WTC11 (cell line): Measurements from ENCODE around the gene B9D2. TPM values are rescaled to one million over a fixed set of nuclear protein-coding genes. Genes with fewer than 3 reads are reported as not detected.
A peak's percentile ranks its signal among the peaks of the same experiment; 100 is the strongest.

Experiments
- ATAC-seq: fragments of 200-7000 bp; cut with Tn5 transposase; 2 replicates; pipeline ENCODE4 v1.10.0; 2021; ENCODE audit warnings: mild to moderate bottlenecking, moderate library complexity
- CTCF ChIA-PET: fragments of 300-600 bp; sonication (Branson Sonifier 250); formaldehyde crosslinking; loops from one replicate; lab custom pipeline; 2021; ENCODE audit warnings: antibody characterized with exemption; lab: Charles Lee
- POLR2A ChIA-PET: fragments of 350-600 bp; sonication (Branson Sonifier 250); formaldehyde crosslinking; loops from one replicate; lab custom pipeline; 2021; ENCODE audit warnings: antibody characterized with exemption; lab: Charles Lee
- DNase-seq: peaks from one replicate; pipeline ENCODE4 v3.0.0; 2021; ENCODE audit warnings: low spot score
- H3K27ac Mint-ChIP-seq: 2 replicates; pipeline ENCODE4 v1.8.0; 2021; ENCODE audit warnings: mixed read lengths
- H3K27me3 Mint-ChIP-seq: 2 replicates; pipeline ENCODE4 v1.8.0; 2021; ENCODE audit warnings: low read depth, mild to moderate bottlenecking, moderate library complexity, mixed read lengths
- H3K36me3 Mint-ChIP-seq: 2 replicates; pipeline ENCODE4 v1.8.0; 2021; ENCODE audit warnings: mixed read lengths
- H3K4me1 Mint-ChIP-seq: 2 replicates; pipeline ENCODE4 v1.8.0; 2022; ENCODE audit warnings: mixed read lengths
- H3K4me3 Mint-ChIP-seq: 2 replicates; pipeline ENCODE4 v1.8.0; 2021; ENCODE audit warnings: mild to moderate bottlenecking, moderate library complexity, mixed read lengths
- H3K9me3 Mint-ChIP-seq: 2 replicates; pipeline ENCODE4 v1.8.0; 2021; ENCODE audit warnings: mixed read lengths
- CREM ChIP-seq: sonication (generic); formaldehyde crosslinking; IDR thresholded peaks from 2 replicates; pipeline ENCODE4 v1.8.1; 2022; ENCODE audit warnings: mild to moderate bottlenecking, missing genetic modification reagents, moderate library complexity
- ELF4 ChIP-seq: sonication (generic); formaldehyde crosslinking; IDR thresholded peaks from 2 replicates; pipeline ENCODE4 v1.8.1; 2022; ENCODE audit warnings: low read depth, mild to moderate bottlenecking, moderate library complexity, missing genetic modification reagents
- FOXK1 ChIP-seq: sonication (generic); formaldehyde crosslinking; IDR thresholded peaks from 2 replicates; pipeline ENCODE4 v1.8.0; 2022; ENCODE audit warnings: mild to moderate bottlenecking, moderate library complexity, missing genetic modification reagents
- OVOL2 ChIP-seq: fragments of 250-450 bp; sonication (Bioruptor Pico); IDR thresholded peaks from 2 replicates; pipeline ENCODE4 v1.9.0; 2021; ENCODE audit warnings: mild to moderate bottlenecking, borderline replicate concordance
- PRRX2 ChIP-seq: fragments of 250-450 bp; sonication (Bioruptor Pico); IDR thresholded peaks from 2 replicates; pipeline ENCODE4 v1.8.0; 2021; ENCODE audit warnings: mild to moderate bottlenecking
- SMAD3 ChIP-seq: sonication (generic); formaldehyde crosslinking; IDR thresholded peaks from 2 replicates; pipeline ENCODE4 v1.8.0; 2022; ENCODE audit warnings: missing genetic modification reagents, mild to moderate bottlenecking, borderline replicate concordance
- TEAD1 ChIP-seq: sonication (generic); formaldehyde crosslinking; IDR thresholded peaks from 2 replicates; pipeline ENCODE4 v1.8.0; 2022; ENCODE audit warnings: mild to moderate bottlenecking, missing genetic modification reagents
- TP53 ChIP-seq: sonication (generic); formaldehyde crosslinking; IDR thresholded peaks from 2 replicates; pipeline ENCODE4 v1.8.1; 2023; ENCODE audit warnings: mild to moderate bottlenecking, missing genetic modification reagents
- ZNF317 ChIP-seq: sonication (generic); formaldehyde crosslinking; IDR thresholded peaks from 2 replicates; pipeline ENCODE4 v1.8.1; 2023; ENCODE audit warnings: low read depth, mild to moderate bottlenecking, moderate library complexity, missing genetic modification reagents, borderline replicate concordance
- total RNA-seq: library from RNA; stranded (reverse); gene quantifications from 3 replicates; pipeline ENCODE4 v1.2.3, GENCODE V29; 2021
- TF ChIP-seq, protein P1 (sequence below): sonication (generic); formaldehyde crosslinking; IDR thresholded peaks from 2 replicates; pipeline ENCODE4 v1.8.1; 2023; ENCODE audit warnings: mild to moderate bottlenecking, missing genetic modification reagents, borderline replicate concordance
- TF ChIP-seq, protein P2 (sequence below): fragments of 200-600 bp; IDR thresholded peaks from 2 replicates; pipeline ENCODE4 v1.8.0; 2022; ENCODE audit warnings: antibody characterized with exemption
- TF ChIP-seq, protein P3 (sequence below): sonication (generic); formaldehyde crosslinking; IDR thresholded peaks from 2 replicates; pipeline ENCODE4 v1.8.1; 2023; ENCODE audit warnings: mild to moderate bottlenecking, missing genetic modification reagents, moderate library complexity
- TF ChIP-seq, protein P4 (sequence below): sonication (generic); formaldehyde crosslinking; IDR thresholded peaks from 2 replicates; pipeline ENCODE4 v1.8.0; 2023; ENCODE audit warnings: mild to moderate bottlenecking, missing genetic modification reagents
- TF ChIP-seq, protein P5 (sequence below): sonication (generic); formaldehyde crosslinking; conservative IDR thresholded peaks from 2 replicates; pipeline ENCODE4 v1.8.1; 2022; ENCODE audit warnings: mild to moderate bottlenecking, missing genetic modification reagents
- TF ChIP-seq, protein P6 (sequence below): sonication (generic); formaldehyde crosslinking; IDR thresholded peaks from 2 replicates; pipeline ENCODE4 v1.8.0; 2022; ENCODE audit warnings: mild to moderate bottlenecking, missing genetic modification reagents
- TF ChIP-seq, protein P7 (sequence below): sonication (generic); formaldehyde crosslinking; IDR thresholded peaks from 2 replicates; pipeline ENCODE4 v1.8.1; 2022; ENCODE audit warnings: mild to moderate bottlenecking, missing genetic modification reagents, moderate library complexity, borderline replicate concordance

B9D2 gene
- total RNA-seq, 1 experiment from 2014 or later, result 4.7 TPM

DNA sequence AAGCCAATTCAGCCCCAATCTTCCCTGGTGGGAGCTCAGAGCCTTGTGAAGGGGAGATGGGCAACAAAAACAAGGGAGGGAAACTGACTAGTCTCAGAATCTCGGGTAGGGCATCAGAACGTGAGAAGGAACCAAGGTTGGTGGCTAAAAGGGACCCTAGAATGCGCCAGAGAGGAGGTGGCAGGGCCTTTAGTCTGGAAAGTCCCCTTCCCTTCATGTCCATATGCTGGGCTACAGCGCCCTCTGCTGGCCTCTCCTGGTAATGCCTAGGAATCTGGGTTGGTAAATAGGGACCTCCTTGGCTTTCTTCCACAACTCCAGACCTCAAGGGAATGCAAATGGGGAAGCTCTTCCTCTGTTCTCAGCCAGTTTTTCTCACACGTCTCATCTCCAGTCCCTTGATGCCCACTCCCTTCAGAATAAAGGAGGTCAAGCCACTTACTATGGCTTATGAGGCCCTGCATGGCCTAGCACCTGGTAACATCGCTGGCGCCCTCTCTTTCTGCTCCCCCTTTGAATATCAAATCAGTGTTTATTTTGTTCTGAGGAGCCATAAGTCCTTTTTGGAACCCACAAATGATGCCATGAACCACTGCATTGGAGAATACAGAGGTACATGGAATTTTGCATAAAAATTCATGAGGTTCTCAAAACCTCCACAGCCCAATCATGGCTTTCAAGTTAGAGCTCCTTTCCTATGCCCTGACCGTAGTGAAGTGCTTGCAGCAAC is 55.3 kb downstream of the B9D2 start:
- peaks cover 21% of the 10 kb centered on the region for H3K4me1 Mint-ChIP-seq
- DNase-seq (peak; percentile 99), ATAC-seq (peak; percentile 66)
- no peaks in the 10 kb centered on the region for H3K27me3 Mint-ChIP-seq
- TF ChIP-seq, protein P1, sequence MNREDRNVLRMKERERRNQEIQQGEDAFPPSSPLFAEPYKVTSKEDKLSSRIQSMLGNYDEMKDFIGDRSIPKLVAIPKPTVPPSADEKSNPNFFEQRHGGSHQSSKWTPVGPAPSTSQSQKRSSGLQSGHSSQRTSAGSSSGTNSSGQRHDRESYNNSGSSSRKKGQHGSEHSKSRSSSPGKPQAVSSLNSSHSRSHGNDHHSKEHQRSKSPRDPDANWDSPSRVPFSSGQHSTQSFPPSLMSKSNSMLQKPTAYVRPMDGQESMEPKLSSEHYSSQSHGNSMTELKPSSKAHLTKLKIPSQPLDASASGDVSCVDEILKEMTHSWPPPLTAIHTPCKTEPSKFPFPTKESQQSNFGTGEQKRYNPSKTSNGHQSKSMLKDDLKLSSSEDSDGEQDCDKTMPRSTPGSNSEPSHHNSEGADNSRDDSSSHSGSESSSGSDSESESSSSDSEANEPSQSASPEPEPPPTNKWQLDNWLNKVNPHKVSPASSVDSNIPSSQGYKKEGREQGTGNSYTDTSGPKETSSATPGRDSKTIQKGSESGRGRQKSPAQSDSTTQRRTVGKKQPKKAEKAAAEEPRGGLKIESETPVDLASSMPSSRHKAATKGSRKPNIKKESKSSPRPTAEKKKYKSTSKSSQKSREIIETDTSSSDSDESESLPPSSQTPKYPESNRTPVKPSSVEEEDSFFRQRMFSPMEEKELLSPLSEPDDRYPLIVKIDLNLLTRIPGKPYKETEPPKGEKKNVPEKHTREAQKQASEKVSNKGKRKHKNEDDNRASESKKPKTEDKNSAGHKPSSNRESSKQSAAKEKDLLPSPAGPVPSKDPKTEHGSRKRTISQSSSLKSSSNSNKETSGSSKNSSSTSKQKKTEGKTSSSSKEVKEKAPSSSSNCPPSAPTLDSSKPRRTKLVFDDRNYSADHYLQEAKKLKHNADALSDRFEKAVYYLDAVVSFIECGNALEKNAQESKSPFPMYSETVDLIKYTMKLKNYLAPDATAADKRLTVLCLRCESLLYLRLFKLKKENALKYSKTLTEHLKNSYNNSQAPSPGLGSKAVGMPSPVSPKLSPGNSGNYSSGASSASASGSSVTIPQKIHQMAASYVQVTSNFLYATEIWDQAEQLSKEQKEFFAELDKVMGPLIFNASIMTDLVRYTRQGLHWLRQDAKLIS (CRISPR knock-in tag), result 0 out of 2 replicates have a peak, but pooled peaks have one; percentile 27
- TF ChIP-seq, protein P2, sequence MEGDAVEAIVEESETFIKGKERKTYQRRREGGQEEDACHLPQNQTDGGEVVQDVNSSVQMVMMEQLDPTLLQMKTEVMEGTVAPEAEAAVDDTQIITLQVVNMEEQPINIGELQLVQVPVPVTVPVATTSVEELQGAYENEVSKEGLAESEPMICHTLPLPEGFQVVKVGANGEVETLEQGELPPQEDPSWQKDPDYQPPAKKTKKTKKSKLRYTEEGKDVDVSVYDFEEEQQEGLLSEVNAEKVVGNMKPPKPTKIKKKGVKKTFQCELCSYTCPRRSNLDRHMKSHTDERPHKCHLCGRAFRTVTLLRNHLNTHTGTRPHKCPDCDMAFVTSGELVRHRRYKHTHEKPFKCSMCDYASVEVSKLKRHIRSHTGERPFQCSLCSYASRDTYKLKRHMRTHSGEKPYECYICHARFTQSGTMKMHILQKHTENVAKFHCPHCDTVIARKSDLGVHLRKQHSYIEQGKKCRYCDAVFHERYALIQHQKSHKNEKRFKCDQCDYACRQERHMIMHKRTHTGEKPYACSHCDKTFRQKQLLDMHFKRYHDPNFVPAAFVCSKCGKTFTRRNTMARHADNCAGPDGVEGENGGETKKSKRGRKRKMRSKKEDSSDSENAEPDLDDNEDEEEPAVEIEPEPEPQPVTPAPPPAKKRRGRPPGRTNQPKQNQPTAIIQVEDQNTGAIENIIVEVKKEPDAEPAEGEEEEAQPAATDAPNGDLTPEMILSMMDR, result peak; percentile 98
- TF ChIP-seq CREM, result no peak
- TF ChIP-seq, protein P3, sequence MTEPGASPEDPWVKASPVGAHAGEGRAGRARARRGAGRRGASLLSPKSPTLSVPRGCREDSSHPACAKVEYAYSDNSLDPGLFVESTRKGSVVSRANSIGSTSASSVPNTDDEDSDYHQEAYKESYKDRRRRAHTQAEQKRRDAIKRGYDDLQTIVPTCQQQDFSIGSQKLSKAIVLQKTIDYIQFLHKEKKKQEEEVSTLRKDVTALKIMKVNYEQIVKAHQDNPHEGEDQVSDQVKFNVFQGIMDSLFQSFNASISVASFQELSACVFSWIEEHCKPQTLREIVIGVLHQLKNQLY (CRISPR knock-in tag), result no peak
- TF ChIP-seq, protein P4, sequence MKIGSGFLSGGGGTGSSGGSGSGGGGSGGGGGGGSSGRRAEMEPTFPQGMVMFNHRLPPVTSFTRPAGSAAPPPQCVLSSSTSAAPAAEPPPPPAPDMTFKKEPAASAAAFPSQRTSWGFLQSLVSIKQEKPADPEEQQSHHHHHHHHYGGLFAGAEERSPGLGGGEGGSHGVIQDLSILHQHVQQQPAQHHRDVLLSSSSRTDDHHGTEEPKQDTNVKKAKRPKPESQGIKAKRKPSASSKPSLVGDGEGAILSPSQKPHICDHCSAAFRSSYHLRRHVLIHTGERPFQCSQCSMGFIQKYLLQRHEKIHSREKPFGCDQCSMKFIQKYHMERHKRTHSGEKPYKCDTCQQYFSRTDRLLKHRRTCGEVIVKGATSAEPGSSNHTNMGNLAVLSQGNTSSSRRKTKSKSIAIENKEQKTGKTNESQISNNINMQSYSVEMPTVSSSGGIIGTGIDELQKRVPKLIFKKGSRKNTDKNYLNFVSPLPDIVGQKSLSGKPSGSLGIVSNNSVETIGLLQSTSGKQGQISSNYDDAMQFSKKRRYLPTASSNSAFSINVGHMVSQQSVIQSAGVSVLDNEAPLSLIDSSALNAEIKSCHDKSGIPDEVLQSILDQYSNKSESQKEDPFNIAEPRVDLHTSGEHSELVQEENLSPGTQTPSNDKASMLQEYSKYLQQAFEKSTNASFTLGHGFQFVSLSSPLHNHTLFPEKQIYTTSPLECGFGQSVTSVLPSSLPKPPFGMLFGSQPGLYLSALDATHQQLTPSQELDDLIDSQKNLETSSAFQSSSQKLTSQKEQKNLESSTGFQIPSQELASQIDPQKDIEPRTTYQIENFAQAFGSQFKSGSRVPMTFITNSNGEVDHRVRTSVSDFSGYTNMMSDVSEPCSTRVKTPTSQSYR, result 0 out of 2 replicates have a peak, but pooled peaks have one; percentile 19
- TF ChIP-seq PRRX2 (CRISPR knock-in tag), result 0 out of 2 replicates have a peak, but pooled peaks have one; percentile 26
- ChIA-PET POLR2A (interaction anchor here (0.7 kb wide), 1 partner anchor 44 kb away, joined by 4 read pairs; the partner anchor contains the start of gene HNRNPUL1), CTCF (interaction anchor here (0.5 to 2.8 kb wide), 29 partner anchors 9 to 181 kb away, joined by 3 to 26 read pairs (median 5); partner anchors contain the start of genes AXL, DMAC2, HNRNPUL1 and TMEM91)
- peak overlapping the region; percentile 96 for H3K4me3 Mint-ChIP-seq
- H3K36me3 Mint-ChIP-seq, result peaks cover 41% of the 10 kb centered on the region
- H3K9me3 Mint-ChIP-seq, result no peaks in the 10 kb centered on the region
- peak overlapping the region; percentile 96 for H3K27ac Mint-ChIP-seq

DNA sequence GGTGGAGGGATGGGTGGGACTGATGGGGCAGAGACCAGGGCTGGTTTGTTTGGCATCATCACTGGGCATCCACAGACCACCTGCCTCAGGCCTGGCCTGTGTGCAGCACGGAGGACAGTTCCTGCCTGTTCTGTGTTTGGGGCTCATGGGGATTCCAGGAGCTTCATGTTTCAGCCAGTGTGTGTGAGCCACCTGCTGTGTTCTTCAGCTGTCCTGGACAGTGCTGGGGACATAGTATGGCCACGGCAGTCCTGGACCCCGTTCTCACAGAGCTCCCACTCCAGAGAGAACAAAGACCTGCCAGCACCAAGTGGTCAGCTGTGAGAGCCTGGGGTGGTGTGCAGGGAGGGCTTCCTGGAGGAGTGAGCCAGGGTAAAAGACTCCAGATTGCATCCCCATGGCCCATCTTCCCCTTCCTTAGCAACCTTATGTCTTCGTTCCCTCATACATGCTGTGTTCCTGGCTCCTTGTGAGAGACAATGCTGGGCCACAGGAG is 55.9 kb downstream of the B9D2 start:
- peaks cover 21% of the 10 kb centered on the region for H3K4me1 Mint-ChIP-seq
- TF ChIP-seq SMAD3 (CRISPR knock-in tag) (no peak), FOXK1 (no peak), TP53 (CRISPR knock-in tag) (no peak), ZNF317 (CRISPR knock-in tag) (no peak), ELF4 (CRISPR knock-in tag) (no peak), TEAD1 (CRISPR knock-in tag) (no peak), OVOL2 (CRISPR knock-in tag) (no peak)
- TF ChIP-seq, protein P5, sequence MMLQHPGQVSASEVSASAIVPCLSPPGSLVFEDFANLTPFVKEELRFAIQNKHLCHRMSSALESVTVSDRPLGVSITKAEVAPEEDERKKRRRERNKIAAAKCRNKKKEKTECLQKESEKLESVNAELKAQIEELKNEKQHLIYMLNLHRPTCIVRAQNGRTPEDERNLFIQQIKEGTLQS, result no peak
- TF ChIP-seq, protein P6, sequence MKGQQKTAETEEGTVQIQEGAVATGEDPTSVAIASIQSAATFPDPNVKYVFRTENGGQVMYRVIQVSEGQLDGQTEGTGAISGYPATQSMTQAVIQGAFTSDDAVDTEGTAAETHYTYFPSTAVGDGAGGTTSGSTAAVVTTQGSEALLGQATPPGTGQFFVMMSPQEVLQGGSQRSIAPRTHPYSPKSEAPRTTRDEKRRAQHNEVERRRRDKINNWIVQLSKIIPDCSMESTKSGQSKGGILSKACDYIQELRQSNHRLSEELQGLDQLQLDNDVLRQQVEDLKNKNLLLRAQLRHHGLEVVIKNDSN (CRISPR knock-in tag), result no peak
- TF ChIP-seq, protein P7, sequence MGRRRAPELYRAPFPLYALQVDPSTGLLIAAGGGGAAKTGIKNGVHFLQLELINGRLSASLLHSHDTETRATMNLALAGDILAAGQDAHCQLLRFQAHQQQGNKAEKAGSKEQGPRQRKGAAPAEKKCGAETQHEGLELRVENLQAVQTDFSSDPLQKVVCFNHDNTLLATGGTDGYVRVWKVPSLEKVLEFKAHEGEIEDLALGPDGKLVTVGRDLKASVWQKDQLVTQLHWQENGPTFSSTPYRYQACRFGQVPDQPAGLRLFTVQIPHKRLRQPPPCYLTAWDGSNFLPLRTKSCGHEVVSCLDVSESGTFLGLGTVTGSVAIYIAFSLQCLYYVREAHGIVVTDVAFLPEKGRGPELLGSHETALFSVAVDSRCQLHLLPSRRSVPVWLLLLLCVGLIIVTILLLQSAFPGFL (CRISPR knock-in tag), result no peak
- TF ChIP-seq, all 79 proteins: peak for 0
- ATAC-seq, result peak; percentile 10
- peak overlapping the region; percentile 96 for H3K27ac Mint-ChIP-seq
- H3K4me3 Mint-ChIP-seq, result peak overlapping the region; percentile 10; the same call in 1 of the 2 replicates
- ChIA-PET CTCF (interaction anchor here (0.9 to 2.8 kb wide), 19 partner anchors 9 to 180 kb away, joined by 3 to 26 read pairs (median 5); partner anchors contain the start of genes HNRNPUL1 and TMEM91), POLR2A (no interaction called here)
- H3K27me3 Mint-ChIP-seq, result no peaks in the 10 kb centered on the region
- H3K9me3 Mint-ChIP-seq, result no peaks in the 10 kb centered on the region
- DNase-seq, result no peak
- peaks cover 41% of the 10 kb centered on the region for H3K36me3 Mint-ChIP-seq
